Measurements from ENCODE around the gene CAPN10.

Gene CAPN10

DNA sequence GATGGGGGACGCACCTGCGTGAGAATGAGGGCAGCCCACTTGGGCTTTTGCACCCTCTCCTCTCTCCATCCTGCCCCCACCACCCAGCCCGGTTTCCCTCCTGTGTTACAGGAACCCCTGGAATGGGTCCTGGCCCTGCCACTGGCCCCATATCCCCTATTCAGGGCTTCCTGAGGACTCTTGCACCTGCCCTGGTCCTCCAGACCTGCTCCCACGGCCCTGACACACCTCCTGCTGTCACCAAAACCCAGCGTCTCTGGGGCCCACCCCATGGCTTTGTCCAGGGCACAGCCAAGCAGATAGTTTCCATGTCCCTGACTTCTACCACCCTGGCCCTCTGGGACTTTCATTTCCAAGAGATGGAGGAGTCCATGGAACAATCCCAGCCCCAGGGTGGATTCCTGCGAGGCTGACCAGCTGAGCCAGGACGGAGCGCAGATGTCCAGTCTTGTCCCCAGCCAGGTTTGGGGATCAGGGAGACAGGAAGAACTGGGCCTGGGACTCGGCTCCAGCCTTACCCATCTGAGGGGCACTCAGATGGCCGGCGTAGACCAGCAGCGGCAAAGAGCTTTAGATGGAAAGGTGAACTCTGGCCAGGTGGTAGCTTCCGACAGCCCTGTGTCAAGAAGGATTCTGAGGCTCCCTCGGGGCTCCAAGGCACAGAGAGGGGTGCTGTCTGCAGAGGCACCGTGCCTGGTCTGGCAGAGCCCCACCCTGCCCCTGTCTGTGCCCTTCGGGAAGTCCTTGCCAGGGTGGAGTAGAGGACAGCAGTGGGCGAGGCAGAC lies 50.8 kb downstream of the CAPN10 start:
- no peak for DNase-seq (ENCODE audit: low read depth in 2 of 2)

DNA sequence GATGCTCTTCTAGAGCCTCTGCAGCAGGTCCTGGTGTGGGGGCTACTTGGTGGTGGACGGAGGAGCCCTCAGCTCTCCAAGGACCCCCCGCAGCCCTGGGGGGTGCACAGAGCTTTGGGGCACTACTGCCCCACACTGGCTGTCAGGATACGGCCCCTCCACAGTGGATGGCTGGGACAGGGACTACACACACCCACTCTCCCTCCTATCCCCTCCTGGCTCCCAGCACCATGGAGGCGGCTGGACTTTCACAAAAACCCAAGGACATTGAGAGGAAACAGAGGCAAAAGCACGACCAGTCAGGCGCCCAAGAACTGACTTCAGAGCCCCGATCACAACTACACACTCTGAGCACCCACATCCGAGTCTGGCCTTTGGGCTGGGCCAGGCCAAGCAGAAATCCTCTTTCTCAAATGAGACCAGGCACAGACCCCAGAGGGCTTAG lies 51.4 kb downstream of the CAPN10 start:
- no peak for DNase-seq (ENCODE audit: low read depth in 2 of 2)

DNA sequence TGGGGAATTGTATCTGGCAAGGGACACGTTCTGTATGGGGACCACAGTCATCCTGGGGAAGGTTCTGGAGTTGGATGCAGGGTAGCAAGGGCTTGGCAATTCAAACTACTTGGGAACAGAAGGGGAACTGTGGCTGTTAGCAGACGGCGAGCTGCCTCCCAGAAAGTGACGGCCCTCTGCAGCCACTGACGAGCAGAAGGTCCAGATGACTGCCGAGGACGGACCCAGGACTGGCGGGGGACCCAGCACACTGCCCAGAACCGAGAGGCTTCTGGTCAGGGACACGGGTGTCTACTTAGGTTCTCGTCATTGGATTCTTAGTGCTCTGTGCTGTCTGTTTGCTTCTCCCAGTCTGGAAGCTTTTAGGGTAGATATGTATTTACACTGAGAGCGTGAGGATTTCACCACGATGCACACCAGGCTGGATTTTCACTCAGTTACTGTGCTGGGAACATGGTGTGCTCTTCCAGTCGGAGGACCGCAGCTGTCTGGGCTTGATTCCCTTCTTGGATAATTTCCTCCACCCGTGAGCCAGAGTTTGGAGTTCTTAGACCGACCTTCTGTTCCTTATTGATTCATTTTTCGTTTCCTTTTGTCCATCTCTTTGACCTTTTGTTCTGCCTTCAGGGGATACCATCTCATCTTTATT lies 52.1 kb downstream of the CAPN10 start:
- no peak for DNase-seq (ENCODE audit: low read depth in 2 of 2)

DNA sequence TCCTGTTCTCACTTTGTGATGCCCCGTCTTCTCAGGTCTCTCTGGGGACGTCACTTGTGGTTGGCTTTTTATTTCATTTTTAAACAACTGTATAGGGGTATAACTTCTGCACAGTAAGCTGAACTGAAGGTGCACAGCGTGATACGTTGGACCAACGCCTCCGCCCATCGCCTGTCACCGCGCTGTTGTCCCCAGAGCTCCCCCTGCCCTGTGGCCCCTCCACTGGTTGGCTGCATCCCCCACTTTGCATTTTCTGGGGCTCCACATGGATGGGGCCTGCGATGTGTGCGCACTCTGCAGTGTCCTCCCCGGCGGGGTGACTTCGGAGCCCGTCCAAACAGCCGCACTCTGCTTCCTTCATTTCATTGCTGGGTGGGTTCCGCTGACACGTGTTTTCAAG lies 53.0 kb downstream of the CAPN10 start:
- no peak for DNase-seq (ENCODE audit: low read depth in 2 of 2)

DNA sequence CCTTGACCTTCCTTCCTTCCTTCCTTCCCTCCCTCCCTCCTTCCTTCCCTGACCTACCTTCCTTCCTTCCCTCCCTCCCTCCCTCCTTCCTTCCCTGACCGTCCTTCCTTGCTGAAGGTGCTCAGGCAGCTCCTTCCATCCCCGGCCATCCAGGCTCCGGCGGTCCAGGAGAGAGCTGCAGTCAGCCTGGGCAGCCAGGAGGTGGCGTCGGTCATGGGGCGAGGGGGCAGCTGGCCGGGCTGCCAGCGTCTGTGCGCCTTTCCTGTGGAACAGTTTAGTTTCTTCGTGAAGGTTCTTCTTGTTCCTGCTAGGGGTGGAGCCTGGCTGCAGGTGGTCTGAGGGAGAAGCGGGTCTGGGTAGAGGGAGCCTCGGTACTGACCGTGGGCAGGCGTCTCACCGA lies 54.4 kb downstream of the CAPN10 start:
- no peak for DNase-seq (ENCODE audit: low read depth in 2 of 2)

DNA sequence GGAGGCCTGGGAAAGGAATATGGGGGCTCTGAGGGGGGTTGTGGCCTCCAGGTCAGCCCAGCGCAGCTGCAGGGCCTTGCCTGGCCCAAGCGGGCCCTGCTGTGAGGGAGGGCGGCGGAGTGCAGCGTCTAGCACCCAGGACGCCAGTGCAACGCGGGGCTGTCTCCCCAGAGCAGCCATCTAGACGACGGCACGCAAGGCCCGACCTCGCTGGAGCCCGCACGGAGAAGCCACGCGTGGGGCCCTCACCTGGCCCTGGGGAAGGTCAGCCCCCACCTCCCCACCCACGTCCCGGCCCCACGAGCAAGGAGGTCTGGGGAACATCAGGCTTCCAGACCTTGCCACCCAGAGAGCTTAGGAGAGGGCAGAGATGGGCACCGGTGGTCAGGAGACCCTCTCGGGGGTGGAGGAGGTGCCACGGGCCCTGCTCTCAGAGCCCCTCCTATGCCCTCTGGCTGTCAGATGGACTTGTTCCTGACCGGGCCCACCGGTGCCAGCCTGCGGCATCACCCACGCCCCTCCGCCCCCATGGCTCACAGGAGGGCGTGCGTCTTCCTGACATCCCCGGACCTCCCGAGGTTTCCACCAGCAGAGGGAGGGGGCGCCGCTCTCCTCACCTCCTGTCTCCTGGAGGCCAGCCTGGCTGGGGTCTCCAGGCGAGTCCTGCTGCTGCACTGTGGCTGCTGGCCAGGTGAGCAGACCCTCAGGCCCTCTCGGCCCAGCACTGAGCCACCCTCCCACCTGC lies 55.7 kb downstream of the CAPN10 start:
- DNase-seq (ENCODE audit: low read depth in 2 of 2): no peak

DNA sequence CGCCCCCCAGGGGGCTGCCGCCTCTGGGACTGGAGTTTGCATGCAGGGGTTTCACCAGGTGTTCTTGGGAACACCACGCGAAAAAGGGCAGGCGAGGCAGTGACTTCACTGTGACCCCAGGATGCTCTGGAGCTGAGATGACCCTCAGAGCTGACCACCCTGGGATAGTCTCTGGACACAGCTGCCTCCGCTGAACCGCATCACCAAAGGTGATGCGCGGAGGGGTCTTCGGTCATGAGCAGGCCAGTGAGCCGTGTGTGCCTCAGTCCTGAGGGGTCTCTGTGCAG lies 56.2 kb downstream of the CAPN10 start:
- no peak for DNase-seq (ENCODE audit: low read depth in 2 of 2)

DNA sequence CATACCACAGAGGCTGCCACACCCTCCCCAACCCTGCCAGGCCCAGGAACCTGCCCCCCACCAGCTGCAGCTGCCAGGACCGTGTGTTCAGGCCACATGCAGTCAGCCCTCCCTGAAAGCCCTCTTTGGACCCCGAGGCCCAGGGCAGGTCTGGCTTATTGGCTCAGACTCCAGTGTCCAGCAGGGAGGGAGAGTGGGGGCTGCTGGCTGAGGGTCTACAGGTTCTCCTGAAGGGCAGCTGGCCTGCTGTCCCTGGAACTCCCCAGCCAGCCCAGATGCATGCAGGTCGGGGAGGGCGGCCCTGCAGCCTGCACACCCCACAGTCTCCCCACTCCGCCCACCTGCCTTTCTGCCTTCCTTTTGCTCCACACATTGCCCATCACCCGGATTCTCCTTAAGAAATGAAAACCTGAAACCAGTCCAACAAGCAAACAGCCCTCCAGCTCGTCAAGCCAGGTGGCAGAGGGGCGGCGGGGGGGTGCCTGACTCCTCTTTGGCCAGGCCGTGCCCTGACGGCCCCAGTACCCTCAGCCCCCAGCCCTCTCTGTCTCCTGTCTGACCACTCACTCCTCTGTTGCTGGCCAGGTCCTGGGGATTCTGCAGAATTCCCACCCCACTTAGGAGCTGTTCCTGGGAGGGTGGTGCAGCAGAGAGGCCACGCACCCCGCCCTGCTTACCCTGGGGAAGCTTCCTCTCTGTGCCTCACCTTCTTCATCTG lies 56.7 kb downstream of the CAPN10 start:
- no peak for DNase-seq (ENCODE audit: low read depth in 2 of 2)

DNA sequence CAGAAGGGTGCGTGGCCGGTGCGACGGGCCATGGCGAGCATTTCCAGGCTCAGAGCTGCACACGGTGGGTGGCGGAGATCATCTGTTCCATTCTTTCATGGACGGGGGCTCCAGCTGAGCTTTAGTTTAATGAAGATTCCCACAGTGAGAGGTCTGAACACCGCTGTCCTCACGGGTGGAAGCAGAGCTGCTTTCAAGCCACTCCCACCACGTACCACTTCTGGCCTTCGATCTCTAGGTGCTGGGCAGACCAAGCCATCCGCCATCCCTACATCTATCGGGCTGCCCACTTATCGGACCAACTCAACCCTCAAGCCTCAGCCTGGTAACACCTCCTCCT lies 57.2 kb downstream of the CAPN10 start:
- no peak for DNase-seq (ENCODE audit: low read depth in 2 of 2)

DNA sequence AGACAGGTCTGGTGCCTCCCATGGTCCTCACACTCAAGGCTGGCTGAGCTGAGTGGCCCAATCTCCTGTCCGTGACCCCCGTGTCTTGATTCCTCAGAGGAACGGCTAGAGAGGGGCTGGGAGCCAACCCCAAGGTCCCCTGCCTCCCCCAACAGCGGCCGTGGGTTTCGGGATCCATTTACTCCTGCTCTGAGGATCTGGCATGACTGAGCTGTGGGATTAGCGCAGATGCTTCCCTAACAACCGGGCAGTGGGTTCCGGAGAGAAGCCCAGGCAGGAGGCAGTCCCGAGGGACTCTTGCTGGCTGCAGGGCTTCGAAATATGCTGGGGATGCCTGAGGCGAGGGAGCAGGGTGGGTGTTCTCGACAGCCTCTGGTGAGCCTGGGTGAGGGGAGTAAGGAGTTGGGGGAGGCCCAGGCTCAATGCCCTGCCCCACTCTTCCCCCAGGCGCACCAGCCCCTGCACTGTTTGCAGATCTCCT lies 57.7 kb downstream of the CAPN10 start:
- no peak for DNase-seq (ENCODE audit: low read depth in 2 of 2)

DNA sequence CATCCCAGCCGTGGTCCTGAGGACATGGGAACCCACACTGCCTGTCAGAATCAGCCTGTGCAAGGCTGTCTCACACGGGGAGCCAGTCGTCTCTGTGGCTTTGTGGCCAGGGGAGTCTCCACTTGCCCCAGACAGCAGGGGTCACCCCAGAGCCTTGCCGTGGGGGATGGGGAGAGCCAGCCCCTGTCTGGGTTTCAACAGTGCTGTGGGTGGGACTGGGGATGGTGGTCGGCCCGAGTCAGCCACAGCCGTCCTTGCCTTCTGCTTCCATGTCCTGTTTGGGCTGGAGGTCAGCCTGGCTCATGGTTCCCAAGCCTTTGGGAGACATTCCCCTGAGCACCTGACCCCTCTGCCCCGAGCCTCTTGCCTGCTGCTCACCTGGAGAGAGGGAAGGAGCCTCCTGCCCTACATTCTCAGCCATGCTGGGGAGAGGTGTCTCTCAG lies 58.3 kb downstream of the CAPN10 start:
- DNase-seq (ENCODE audit: low read depth in 2 of 2): no peak

DNA sequence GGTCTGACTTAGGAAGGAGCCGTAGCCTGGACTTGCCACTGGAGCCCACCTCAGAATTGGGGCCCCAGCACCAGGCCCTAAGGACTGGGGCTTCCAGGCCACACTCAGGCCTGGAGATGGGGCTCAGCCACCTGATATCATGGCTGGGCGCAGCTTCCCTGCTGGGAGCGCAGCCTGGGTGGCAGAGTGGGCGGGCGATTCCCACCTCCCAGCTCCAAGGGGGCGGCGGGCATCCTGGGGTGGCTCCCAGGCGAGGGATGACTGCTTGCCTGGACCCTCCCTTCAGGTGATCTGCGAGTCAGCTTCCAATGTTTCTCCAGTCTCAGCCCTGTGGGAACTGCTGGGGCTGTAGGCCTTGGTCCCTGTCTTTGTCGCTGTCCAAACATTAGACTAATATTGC lies 58.8 kb downstream of the CAPN10 start:
- DNase-seq (ENCODE audit: low read depth in 2 of 2): no peak

DNA sequence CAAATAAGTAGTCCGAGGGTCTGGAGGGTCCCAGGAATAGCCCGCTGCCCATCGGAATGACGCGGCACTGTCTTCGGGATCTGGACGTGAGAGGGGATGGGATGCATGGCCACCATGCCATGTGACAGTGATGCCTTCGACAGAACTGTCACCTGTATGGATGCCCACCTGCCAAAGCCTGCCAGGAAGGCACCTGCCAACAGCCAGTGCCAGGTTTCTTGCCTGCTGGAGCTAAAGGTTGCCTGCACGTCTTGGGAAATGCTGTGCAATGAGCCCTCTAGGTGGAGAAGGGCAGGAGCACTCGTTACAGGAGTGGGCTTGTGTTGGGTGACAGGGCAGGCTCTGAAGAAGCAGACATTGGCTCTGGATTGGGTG lies 59.3 kb downstream of the CAPN10 start:
- DNase-seq (ENCODE audit: low read depth in 2 of 2): no peak

DNA sequence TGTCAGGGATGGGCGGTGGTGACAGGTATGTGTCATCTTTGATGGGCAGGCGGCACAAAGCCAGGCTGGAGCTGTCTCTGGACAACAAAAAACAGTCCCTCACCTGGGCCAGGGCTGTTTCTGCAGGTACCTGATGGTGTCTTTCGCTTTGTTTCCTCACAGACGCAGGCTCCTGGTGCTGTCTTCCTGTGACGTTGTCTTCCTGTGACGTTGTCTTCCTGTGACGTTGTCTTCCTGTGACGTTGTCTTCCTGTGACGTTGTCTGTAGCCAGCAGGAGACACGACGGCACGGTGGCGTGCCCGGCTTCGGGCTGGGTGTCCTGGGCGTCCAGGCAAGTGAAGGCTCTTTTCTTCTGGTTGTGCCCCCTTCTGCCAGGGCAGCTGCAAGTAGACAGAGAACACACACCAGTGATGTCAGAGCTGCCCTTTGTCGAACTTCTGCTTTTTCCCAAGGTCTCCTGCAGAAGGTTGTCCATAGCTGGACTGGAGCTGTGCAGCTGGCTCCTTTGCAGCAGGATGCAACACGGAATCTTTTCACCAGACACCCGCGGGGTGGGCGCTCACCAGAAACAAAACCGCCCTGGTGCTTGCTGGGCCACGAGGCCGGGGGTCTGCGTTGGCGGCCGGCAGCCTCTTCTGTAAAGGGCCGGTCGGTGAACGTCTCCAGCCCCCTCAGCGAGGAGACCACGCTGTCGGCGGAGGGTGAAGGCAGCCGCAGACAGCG lies 59.8 kb downstream of the CAPN10 start:
- DNase-seq (ENCODE audit: low read depth in 2 of 2): no peak

DNA sequence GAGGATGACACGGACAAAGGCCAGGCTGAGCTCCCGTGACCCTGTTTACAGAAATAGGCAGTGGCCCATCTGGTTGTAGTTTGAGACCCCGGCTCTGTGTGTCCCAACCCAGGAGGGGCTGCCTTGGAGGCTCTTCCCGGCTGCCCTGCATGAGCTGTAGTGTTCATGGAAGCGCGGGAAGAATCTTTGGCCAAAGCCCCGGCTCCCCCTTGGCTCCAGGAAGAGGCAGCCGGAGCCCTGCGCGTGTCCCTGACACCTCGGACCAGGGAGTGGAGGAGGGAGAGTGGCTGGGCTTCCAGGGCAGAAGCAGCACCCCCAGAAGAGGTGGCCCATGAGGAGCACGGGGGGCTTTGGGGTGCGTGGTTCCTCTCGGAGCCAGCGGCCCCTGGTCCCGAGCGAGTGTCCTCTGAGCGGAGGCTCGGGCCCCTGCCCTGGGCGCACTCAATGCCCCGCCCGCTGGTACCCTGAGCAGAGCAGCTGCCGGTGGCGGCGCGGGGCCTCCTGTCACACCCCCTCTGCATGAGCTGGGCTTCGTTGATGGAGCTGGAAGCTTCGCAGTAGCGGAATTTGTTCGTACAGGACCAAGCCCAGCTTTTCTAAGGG lies 60.5 kb downstream of the CAPN10 start:
- no peak for DNase-seq (ENCODE audit: low read depth in 2 of 2)

DNA sequence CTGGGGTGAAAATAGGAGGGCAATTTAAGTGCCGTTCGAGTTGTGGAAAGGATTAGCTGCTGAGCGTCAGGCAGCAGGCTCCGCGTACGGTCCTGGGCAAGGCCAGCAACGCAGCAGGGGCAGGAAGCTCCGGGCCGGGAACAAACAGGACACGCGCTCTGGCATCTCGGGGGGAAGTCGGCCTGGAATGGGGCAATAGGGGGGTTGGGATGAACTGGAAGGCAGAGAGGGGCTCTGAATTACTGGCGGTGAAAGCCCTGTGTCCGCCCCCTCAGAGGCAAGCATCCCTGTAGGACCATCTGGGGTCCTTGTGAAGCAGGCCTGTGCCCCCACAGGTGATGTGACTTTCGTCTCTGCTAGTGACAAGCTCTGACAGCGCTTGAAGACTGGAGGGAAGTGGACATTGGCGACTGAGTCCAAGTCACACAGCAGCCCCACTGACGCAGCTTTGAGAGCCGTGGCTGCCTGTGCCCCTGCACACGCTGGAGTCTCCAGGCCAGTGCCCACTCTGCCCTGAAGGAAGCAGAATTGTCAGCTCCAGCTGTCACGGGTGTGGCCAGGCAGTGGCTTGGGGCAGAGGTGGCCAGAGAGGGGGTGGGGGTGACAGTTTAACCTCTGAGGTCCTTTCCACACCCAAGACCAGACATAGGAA lies 61.1 kb downstream of the CAPN10 start:
- no peak for DNase-seq (ENCODE audit: low read depth in 2 of 2)

DNA sequence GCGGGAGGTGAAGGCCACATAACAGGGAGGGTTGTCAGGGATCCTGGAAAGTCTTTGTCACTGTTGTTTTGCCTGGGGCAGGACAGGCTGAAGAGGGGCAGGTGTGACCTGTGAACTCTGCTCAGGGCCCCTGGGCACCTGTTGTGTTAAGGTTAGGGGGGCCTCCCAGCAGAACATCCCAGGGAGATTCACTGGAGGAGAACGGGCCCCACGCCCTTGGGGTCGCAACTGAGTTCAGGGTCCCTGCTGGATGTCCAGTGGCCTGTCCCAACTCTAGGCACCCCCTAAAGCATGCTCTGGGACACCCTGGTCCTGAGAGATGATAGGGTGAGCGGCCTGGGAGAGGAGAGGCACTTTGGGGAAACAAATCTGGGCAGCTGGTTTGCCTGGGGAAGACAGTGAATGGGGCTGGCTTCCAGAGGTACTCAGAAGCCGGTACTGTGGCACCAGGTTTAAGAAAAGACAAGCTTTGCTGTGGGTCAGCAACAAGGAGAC lies 61.7 kb downstream of the CAPN10 start:
- no peak for DNase-seq (ENCODE audit: low read depth in 2 of 2)

Measured in fibroblast of skin of left biceps (primary cell).